Measurements from ENCODE around the gene GNAT2.

DNA sequence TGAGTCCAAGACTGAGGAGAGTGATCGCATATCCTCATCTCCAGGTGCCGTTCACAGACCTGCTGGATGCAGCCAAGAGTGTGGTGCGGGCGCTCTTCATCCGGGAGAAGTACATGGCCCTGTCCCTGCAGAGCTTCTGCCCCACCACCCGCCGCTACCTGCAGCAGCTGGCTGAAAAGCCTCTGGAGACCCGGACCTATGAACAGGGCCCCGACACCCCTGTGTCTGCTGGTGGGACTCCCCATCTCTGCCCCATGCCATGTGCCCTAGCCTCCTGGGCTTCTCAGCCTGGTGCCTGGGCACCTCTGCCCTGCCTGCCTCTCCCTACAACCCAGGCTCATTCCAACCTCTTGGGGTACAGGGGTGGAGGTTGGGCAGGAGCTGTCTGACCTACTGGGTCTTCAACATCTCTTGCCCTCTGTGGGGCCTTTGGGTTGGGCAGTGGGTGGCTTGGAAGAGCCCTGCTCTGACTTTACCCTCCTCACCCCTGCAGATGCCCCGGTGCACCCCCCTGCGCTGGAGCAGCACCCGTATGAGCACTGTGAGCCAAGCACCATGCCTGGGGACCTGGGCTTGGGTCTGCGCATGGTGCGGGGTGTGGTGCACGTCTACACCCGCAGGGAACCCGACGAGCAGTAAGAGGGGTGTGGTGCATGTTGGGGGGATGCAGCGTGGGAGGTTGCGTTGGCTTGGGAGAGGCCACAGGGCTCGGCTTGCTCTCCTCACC is 7.4 kb upstream of the GNAT2 start:
- TF ChIP-seq CTCF (IDR thresholded peaks at IDR 0.05) (no peak), EZH2 (IDR thresholded peaks at IDR 0.05) (no peak), EZH2phosphoT487 (IDR thresholded peaks at IDR 0.05) (no peak)

Measured in neural progenitor cell (in vitro differentiated cells).